Astrocyte of the cerebellum (primary cell): Measurements from ENCODE around the gene COL4A6.

Source experiments
- DNase-seq: peaks from one replicate; pipeline ENCODE4 v3.0.0-alpha.2; 2011; ENCODE audit warnings: low read depth
- H3K4me3 ChIP-seq: 2 replicates; pipeline ENCODE4 v1.5.1; 2011; ENCODE audit warnings: mild to moderate bottlenecking, low read depth, low read length, moderate library complexity
- CTCF ChIP-seq: IDR thresholded peaks from 2 replicates; pipeline ENCODE4 v1.5.1; 2012; ENCODE audit warnings: low read length, low read depth, moderate library complexity, mild to moderate bottlenecking; ENCODE audit errors: missing control alignments
- in situ Hi-C: cut with HindIII; loops from 2 replicates; pipeline ENCODE4 v1.10.0; 2017; ENCODE audit warnings: low sequenced_read_pairs

The COL4A6 gene

GRCh38 chrX:108341947-108342346 is 96.3 kb downstream of the COL4A6 start:
- TF ChIP-seq CTCF, result no peak
- no peak overlapping the region for H3K4me3 ChIP-seq
- no peak for DNase-seq
- in situ Hi-C loops, result no loop called here

GRCh38 chrX:108332281-108332680 is 105.9 kb downstream of the COL4A6 start:
- in situ Hi-C loops, result no loop called here
- H3K4me3 ChIP-seq, result no peak overlapping the region
- no peak for TF ChIP-seq CTCF
- no peak for DNase-seq

GRCh38 chrX:108331126-108331909 is 106.9 kb downstream of the COL4A6 start:
- TF ChIP-seq CTCF, result no peak
- no peak overlapping the region for H3K4me3 ChIP-seq
- no peak for DNase-seq
- in situ Hi-C loops, result no loop called here

GRCh38 chrX:108323751-108324150 is 114.5 kb downstream of the COL4A6 start:
- DNase-seq, result no peak
- H3K4me3 ChIP-seq, result no peak overlapping the region
- no peak for TF ChIP-seq CTCF
- in situ Hi-C loops, result no loop called here

GRCh38 chrX:108322234-108322633 is 116.0 kb downstream of the COL4A6 start:
- DNase-seq, result no peak
- in situ Hi-C loops, result no loop called here
- no peak overlapping the region for H3K4me3 ChIP-seq
- no peak for TF ChIP-seq CTCF

- in situ Hi-C loops, result no loop called here
- DNase-seq, result no peak
- TF ChIP-seq CTCF, result no peak
- H3K4me3 ChIP-seq, result no peak overlapping the region
These were observed 121.8 kb downstream of the COL4A6 start for GRCh38 chrX:108316456-108316855.
